GM12891 (cell line): Measurements from ENCODE around the gene KRTAP15-1.

ENCODE experiments used
- POLR2A ChIP-seq: IDR thresholded peaks from 2 replicates; pipeline ENCODE4 v1.6.1; 2011; ENCODE audit warnings: low read depth, low read length, control low read depth
- POLR2AphosphoS5 ChIP-seq: IDR thresholded peaks from 2 replicates; pipeline ENCODE4 v1.6.1; 2011; ENCODE audit warnings: low read depth, low read length, control low read depth
- TAF1 ChIP-seq: IDR thresholded peaks from 2 replicates; pipeline ENCODE4 v1.6.1; 2011; ENCODE audit warnings: low read depth, low read length, control low read depth

GRCh38 chr21:30480145-30480544 lies 40.1 kb downstream of the KRTAP15-1 start, which contains the start of gene KRTAP19-1:
- TF ChIP-seq POLR2A (no peak), TAF1 (no peak), POLR2AphosphoS5 (no peak)
